ENCODE results near the gene KIAA0513.

- no peak for TF ChIP-seq ELK1 (IDR thresholded peaks at IDR 0.05; ENCODE audit: low read depth, low read length)
- TF ChIP-seq ZNF217 (IDR thresholded peaks at IDR 0.05) = no peak
- TF ChIP-seq ASH2L (IDR thresholded peaks at IDR 0.05; ENCODE audit: borderline replicate concordance, low read depth) = no peak
Observed at GRCh38 chr16:85004587-85005205, 22.9 kb upstream of the KIAA0513 start.

Data from GM12878 (cell line).